Transverse colon (tissue), 4 donors: ENCODE measurements around the gene CD9.
"Not testable (repeated sequence)": the region's sequence is repeated elsewhere in the genome, so short reads cannot be mapped to it uniquely, and the experiment has no call there.

ENCODE experiments used
- EP300 ChIP-seq: sonication (generic); formaldehyde crosslinking; IDR thresholded peaks from one replicate; pipeline ENCODE4 v1.6.1; 2017; ENCODE audit warnings: antibody characterized with exemption, low read depth
- POLR2A ChIP-seq: fragments of 450-650 bp; IDR thresholded peaks from one replicate; pipeline ENCODE4 v1.6.1; 2016; ENCODE audit warnings: antibody characterized with exemption, mild to moderate bottlenecking, moderate library complexity
- POLR2AphosphoS5 ChIP-seq, 3 donors: sonication (generic); formaldehyde crosslinking; IDR thresholded peaks; one replicate each; pipeline ENCODE4 v1.6.1; 2016; ENCODE audit warnings: antibody characterized with exemption in 3 of 3
- TF ChIP-seq, protein P1 (sequence below), 5 experiments: fragments of 200-600 bp in 3 of 5; fragments of 450-650 bp in 2 of 5; sonication (generic) in 3 of 5; IDR thresholded peaks; 1 replicate in 2 of 5; 2 replicates in 3 of 5; pipeline ENCODE4 v1.5.1; 2016 to 2017; ENCODE audit warnings: antibody characterized with exemption in 5 of 5, inconsistent platforms in 3 of 5, mild to moderate bottlenecking in 2 of 5, moderate library complexity in 1 of 5

DNA sequence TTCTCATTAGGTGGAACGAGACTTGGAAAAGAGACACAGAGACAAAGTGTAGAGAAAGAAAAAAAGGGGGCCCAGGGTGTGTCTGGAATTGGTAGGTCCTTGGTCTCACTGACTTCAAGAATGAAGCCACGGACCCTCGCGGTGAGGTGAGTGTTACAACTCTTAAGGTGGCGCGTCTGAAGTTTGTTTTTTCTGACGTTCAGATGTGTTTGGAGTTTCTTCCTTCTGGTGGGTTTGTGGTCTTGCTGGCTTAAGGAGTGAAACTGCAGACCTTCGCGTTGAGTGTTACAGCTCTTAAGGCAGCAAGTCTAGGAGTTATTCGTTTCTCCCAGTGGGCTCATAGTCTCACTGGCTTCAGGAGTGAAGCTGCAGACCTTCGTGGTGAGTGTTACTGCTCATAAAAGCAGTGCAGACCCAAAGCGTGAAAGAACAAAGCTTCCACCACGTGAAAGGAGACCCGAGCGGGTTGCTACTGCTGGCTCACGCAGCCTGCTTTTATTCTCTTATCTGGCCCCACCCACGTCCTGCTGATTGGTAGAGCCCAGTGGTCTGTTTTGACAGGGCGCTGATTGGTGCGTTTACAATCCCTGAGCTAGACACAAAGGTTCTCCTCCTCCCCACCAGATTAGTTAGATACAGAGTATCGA lies 10.1 kb upstream of the CD9 start:
- TF ChIP-seq, protein P1, sequence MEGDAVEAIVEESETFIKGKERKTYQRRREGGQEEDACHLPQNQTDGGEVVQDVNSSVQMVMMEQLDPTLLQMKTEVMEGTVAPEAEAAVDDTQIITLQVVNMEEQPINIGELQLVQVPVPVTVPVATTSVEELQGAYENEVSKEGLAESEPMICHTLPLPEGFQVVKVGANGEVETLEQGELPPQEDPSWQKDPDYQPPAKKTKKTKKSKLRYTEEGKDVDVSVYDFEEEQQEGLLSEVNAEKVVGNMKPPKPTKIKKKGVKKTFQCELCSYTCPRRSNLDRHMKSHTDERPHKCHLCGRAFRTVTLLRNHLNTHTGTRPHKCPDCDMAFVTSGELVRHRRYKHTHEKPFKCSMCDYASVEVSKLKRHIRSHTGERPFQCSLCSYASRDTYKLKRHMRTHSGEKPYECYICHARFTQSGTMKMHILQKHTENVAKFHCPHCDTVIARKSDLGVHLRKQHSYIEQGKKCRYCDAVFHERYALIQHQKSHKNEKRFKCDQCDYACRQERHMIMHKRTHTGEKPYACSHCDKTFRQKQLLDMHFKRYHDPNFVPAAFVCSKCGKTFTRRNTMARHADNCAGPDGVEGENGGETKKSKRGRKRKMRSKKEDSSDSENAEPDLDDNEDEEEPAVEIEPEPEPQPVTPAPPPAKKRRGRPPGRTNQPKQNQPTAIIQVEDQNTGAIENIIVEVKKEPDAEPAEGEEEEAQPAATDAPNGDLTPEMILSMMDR (IDR thresholded peaks at IDR 0.05) = not testable (repeated sequence)
- TF ChIP-seq POLR2AphosphoS5 (IDR thresholded peaks at IDR 0.05); POLR2A; EP300: not testable (repeated sequence)
